ENCODE data around the gene VAC14. TPM values are rescaled to one million over a fixed set of nuclear protein-coding genes. Genes with fewer than 3 reads are reported as not detected.

VAC14 gene
- total RNA-seq, 1 donor from 2014 or later, result 38.4 TPM

- Mint-ChIP-seq H3K27me3 (no peaks in the 10 kb centered on the region), H3K36me3 (ENCODE audit: insufficient read depth) (peaks cover 1% of the 10 kb centered on the region), H3K27ac (no peak overlapping the region), H3K4me1 (ENCODE audit: low read depth) (no peaks in the 10 kb centered on the region), H3K4me3 (ENCODE audit: low read depth) (no peak overlapping the region), H3K9me3 (ENCODE audit: low read depth) (no peaks in the 10 kb centered on the region)
- TF ChIP-seq CTCF (IDR thresholded peaks at IDR 0.05; ENCODE audit: unreplicated experiment), result no peak
- DNase-seq (ENCODE audit: low spot score, unreplicated experiment), result no peak
These were observed 36.3 kb downstream of the VAC14 start for GRCh38 chr16:70764632-70765031.

GRCh38 chr16:70760221-70760620 is 40.7 kb downstream of the VAC14 start:
- Mint-ChIP-seq H3K4me1 (ENCODE audit: low read depth) (no peaks in the 10 kb centered on the region), H3K27me3 (no peaks in the 10 kb centered on the region), H3K36me3 (ENCODE audit: insufficient read depth) (peaks cover 11% of the 10 kb centered on the region), H3K9me3 (ENCODE audit: low read depth) (no peaks in the 10 kb centered on the region), H3K4me3 (ENCODE audit: low read depth) (no peak overlapping the region), H3K27ac (no peak overlapping the region)
- TF ChIP-seq CTCF (IDR thresholded peaks at IDR 0.05; ENCODE audit: unreplicated experiment), result no peak
- DNase-seq (ENCODE audit: low spot score, unreplicated experiment), result no peak

- H3K27ac Mint-ChIP-seq, result no peak overlapping the region
- no peaks in the 10 kb centered on the region for H3K27me3 Mint-ChIP-seq
- no peaks in the 10 kb centered on the region for H3K4me1 Mint-ChIP-seq (ENCODE audit: low read depth)
- no peaks in the 10 kb centered on the region for H3K9me3 Mint-ChIP-seq (ENCODE audit: low read depth)
- peaks cover 11% of the 10 kb centered on the region for H3K36me3 Mint-ChIP-seq (ENCODE audit: insufficient read depth)
- no peak for TF ChIP-seq CTCF (IDR thresholded peaks at IDR 0.05; ENCODE audit: unreplicated experiment)
- H3K4me3 Mint-ChIP-seq (ENCODE audit: low read depth), result no peak overlapping the region
- no peak for DNase-seq (ENCODE audit: low spot score, unreplicated experiment)
These were observed 41.3 kb downstream of the VAC14 start for GRCh38 chr16:70759666-70760065.

- H3K4me3 Mint-ChIP-seq (ENCODE audit: low read depth), result no peak overlapping the region
- H3K27ac Mint-ChIP-seq, result peak overlapping the region; percentile 80
- H3K27me3 Mint-ChIP-seq, result no peaks in the 10 kb centered on the region
These were observed 42.2 kb downstream of the VAC14 start for GRCh38 chr16:70758786-70759185.

GRCh38 chr16:70757183-70757582 is 43.8 kb downstream of the VAC14 start:
- no peaks in the 10 kb centered on the region for H3K27me3 Mint-ChIP-seq
- H3K4me1 Mint-ChIP-seq (ENCODE audit: low read depth), result no peaks in the 10 kb centered on the region
- H3K36me3 Mint-ChIP-seq (ENCODE audit: insufficient read depth), result peaks cover 11% of the 10 kb centered on the region
- TF ChIP-seq CTCF (IDR thresholded peaks at IDR 0.05; ENCODE audit: unreplicated experiment), result no peak
- no peak overlapping the region for H3K27ac Mint-ChIP-seq
- no peak overlapping the region for H3K4me3 Mint-ChIP-seq (ENCODE audit: low read depth)
- no peaks in the 10 kb centered on the region for H3K9me3 Mint-ChIP-seq (ENCODE audit: low read depth)
- DNase-seq (ENCODE audit: low spot score, unreplicated experiment), result no peak

More at GRCh38 chr16:70758786-70759185, 42.2 kb downstream of the VAC14 start:
- H3K4me1 Mint-ChIP-seq (ENCODE audit: low read depth), result no peaks in the 10 kb centered on the region
- no peaks in the 10 kb centered on the region for H3K9me3 Mint-ChIP-seq (ENCODE audit: low read depth)
- no peak for DNase-seq (ENCODE audit: low spot score, unreplicated experiment)
- peaks cover 11% of the 10 kb centered on the region for H3K36me3 Mint-ChIP-seq (ENCODE audit: insufficient read depth)
- no peak for TF ChIP-seq CTCF (IDR thresholded peaks at IDR 0.05; ENCODE audit: unreplicated experiment)
